Vein endothelial cell (primary cell): Measurements from ENCODE around the gene TEX19. TPM values are rescaled to one million over a fixed set of nuclear protein-coding genes. Genes with fewer than 3 reads are reported as not detected.

Experiments
- total RNA-seq: library from RNA; depleted of rRNA; stranded (reverse); fragments of >200 nt; gene quantifications from 2 replicates; pipeline ENCODE4 v1.2.3, GENCODE V29; 2012

The TEX19 gene
- total RNA-seq = under 0.01 TPM in 1 of 2 replicates, not detected in the other

GRCh38 chr17:82358465-82359350, at the start of gene TEX19:
TSS of gene TEX19 (plus strand) at chr17:82359247. CDS start at chr17:82362151, 2,904 bp downstream.

GRCh38 chr17:82317394-82318168, 41.5 kb upstream of the TEX19 start, which contains the start of gene CD7:
TSS of gene CD7 (minus strand) at chr17:82317608. CDS start at chr17:82317495, 113 bp downstream.

GRCh38 chr17:82333279-82334171, 25.5 kb upstream of the TEX19 start, which contains the start of gene SECTM1:
TSS of gene SECTM1 (minus strand) at chr17:82333766. CDS start at chr17:82327240, 6,526 bp downstream.

GRCh38 chr17:82371333-82372248, 12.5 kb downstream of the TEX19 start, which contains the start of gene UTS2R:
TSS of gene UTS2R (plus strand) at chr17:82371765. CDS start at chr17:82374325, 2,560 bp downstream.

Other genes with a start within 250 kb of the TEX19 start
- 12.1 and 14.3 TPM in 2 replicates for gene CCDC57, start 146.4 kb upstream of the TEX19 start, total RNA-seq
- 121 and 194 TPM in 2 replicates for gene SLC16A3, start 130.2 kb upstream of the TEX19 start, total RNA-seq
- gene CSNK1D, start 85.5 kb upstream of the TEX19 start, total RNA-seq = 81.9 and 85.3 TPM in 2 replicates
- gene CD7, start 41.6 kb upstream of the TEX19 start, total RNA-seq = not detected in 2 replicates
- 0.48 and 0.98 TPM in 2 replicates for gene SECTM1, start 25.5 kb upstream of the TEX19 start, total RNA-seq
- gene UTS2R, start 12.5 kb downstream of the TEX19 start, total RNA-seq = not detected in 2 replicates
- gene HEXD, start 59.1 kb downstream of the TEX19 start, total RNA-seq = 11.5 and 17.6 TPM in 2 replicates
- 26.3 and 30.4 TPM in 2 replicates for gene OGFOD3, start 59.3 kb downstream of the TEX19 start, total RNA-seq
- 44.9 and 58.5 TPM in 2 replicates for gene CYBC1, start 91.5 kb downstream of the TEX19 start, total RNA-seq
- 91.8 and 116 TPM in 2 replicates for gene NARF, start 99.5 kb downstream of the TEX19 start, total RNA-seq
- 44.3 and 50.3 TPM in 2 replicates for gene FOXK2, start 160.5 kb downstream of the TEX19 start, total RNA-seq